Smooth muscle cell (in vitro differentiated cells): ENCODE measurements around the gene SLC27A4. TPM values are rescaled to one million over a fixed set of nuclear protein-coding genes. Genes with fewer than 3 reads are reported as not detected.
A peak's percentile ranks its signal among the peaks of the same experiment; 100 is the strongest.

Experiments
- DNase-seq: peaks from one replicate; lab custom pipeline; 2025; ENCODE audit not compliant: unreplicated experiment; lab: John Stamatoyannopoulos, UW
- H2AFZ ChIP-seq: fragments of 200-600 bp; sonication (generic); 2 replicates; pipeline ENCODE4 v1.6.0; 2016; ENCODE audit warnings: antibody characterized with exemption, low read depth, mild to moderate bottlenecking
- H3F3A ChIP-seq: fragments of 200-600 bp; sonication (generic); 2 replicates; pipeline ENCODE4 v1.6.0; 2017; ENCODE audit warnings: antibody characterized with exemption, low read depth
- H3K27ac ChIP-seq: fragments of 200-600 bp; sonication (generic); 2 replicates; pipeline ENCODE4 v1.5.1; 2016; ENCODE audit warnings: low read depth, mild to moderate bottlenecking
- H3K27me3 ChIP-seq: fragments of 200-600 bp; sonication (generic); 2 replicates; pipeline ENCODE4 v1.6.1; 2016; ENCODE audit warnings: low read depth, mild to moderate bottlenecking
- H3K36me3 ChIP-seq: fragments of 200-600 bp; sonication (generic); 2 replicates; pipeline ENCODE4 v1.5.1; 2016; ENCODE audit warnings: low read depth
- H3K4me1 ChIP-seq: fragments of 200-600 bp; sonication (generic); 2 replicates; pipeline ENCODE4 v1.5.1; 2016; ENCODE audit warnings: low read depth
- H3K4me2 ChIP-seq: fragments of 200-600 bp; sonication (generic); 2 replicates; pipeline ENCODE4 v1.6.0; 2016; ENCODE audit warnings: mild to moderate bottlenecking
- H3K4me3 ChIP-seq: fragments of 200-600 bp; sonication (generic); 2 replicates; pipeline ENCODE4 v1.5.1; 2016; ENCODE audit warnings: mild to moderate bottlenecking
- H3K79me2 ChIP-seq: fragments of 200-600 bp; sonication (generic); 2 replicates; pipeline ENCODE4 v1.6.0; 2016; ENCODE audit warnings: low read depth, mild to moderate bottlenecking
- H3K9ac ChIP-seq: fragments of 200-600 bp; sonication (generic); 2 replicates; pipeline ENCODE4 v1.6.0; 2016; ENCODE audit warnings: low read depth
- H3K9me3 ChIP-seq: fragments of 200-600 bp; sonication (generic); replicated peaks from 2 replicates; pipeline ENCODE4 v1.5.1; 2016; ENCODE audit warnings: low read depth
- H4K20me1 ChIP-seq: fragments of 200-600 bp; sonication (generic); 2 replicates; pipeline ENCODE4 v1.6.0; 2016; ENCODE audit warnings: low read depth
- WGBS: methylation state at CpG from one replicate; pipeline ENCODE4 v1.1.7; 2016; ENCODE audit warnings: low lambda C conversion rate; 5-methylcytosine and 5-hydroxymethylcytosine counted together
- polyA plus RNA-seq: library from polyadenylated mRNA; unstranded; fragments of >200 nt; fragmentation: Nextera tagmentation; extraction: Ambion mirVana; gene quantifications from 2 replicates; pipeline ENCODE4 v1.2.1, GENCODE V29; 2016
- total RNA-seq: library from RNA; depleted of rRNA; stranded (reverse); fragments of >200 nt; gene quantifications from 2 replicates; pipeline ENCODE4 v1.2.3, GENCODE V29; 2014
- TF ChIP-seq, protein P1 (sequence below): fragments of 200-600 bp; sonication (generic); IDR thresholded peaks from 2 replicates; pipeline ENCODE4 v1.5.1; 2017; ENCODE audit warnings: borderline replicate concordance, mild to moderate bottlenecking, antibody characterized with exemption; ENCODE audit not compliant: insufficient read depth, poor library complexity, severe bottlenecking

The SLC27A4 gene
- total and polyA plus RNA-seq, 2 experiments from 2014 or later, result 10.3 to 10.4 TPM

DNA sequence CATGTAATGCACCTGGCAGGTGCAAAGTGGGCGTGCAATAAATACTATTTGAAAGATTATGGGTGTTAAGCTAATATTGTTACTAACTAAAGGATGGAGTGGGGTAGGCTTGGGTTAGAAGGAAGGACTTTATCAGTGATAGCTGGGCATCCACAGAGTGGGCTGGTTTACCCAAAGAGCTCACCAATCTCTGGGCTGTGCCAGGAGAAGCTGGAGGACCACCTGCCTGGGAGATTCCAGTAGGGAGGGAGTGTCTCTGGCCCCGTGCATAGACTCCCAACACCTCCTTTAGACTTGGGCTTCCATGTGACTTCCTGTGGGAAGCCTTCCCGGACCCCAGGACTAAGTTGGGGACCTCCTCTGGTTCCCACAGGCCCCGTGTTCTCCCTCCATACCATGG is 25.2 kb downstream of the SLC27A4 start:
- DNase-seq, result no peak
- H4K20me1 ChIP-seq, result no peaks in the 10 kb centered on the region
- H2AFZ ChIP-seq, result no peak overlapping the region
- peaks cover 3% of the 10 kb centered on the region for H3F3A ChIP-seq
- H3K4me1 ChIP-seq, result peaks cover 8% of the 10 kb centered on the region
- no peak overlapping the region for H3K4me3 ChIP-seq
- H3K9me3 ChIP-seq, result no peaks in the 10 kb centered on the region
- 78% methylated on average over 4 of the region's 4 CpGs for WGBS
- peak overlapping the region; percentile 87 for H3K4me2 ChIP-seq
- H3K27me3 ChIP-seq, result no peaks in the 10 kb centered on the region
- H3K79me2 ChIP-seq, result no peaks in the 10 kb centered on the region
- H3K36me3 ChIP-seq, result no peaks in the 10 kb centered on the region
- no peak overlapping the region for H3K9ac ChIP-seq
- H3K27ac ChIP-seq, result no peak overlapping the region
- TF ChIP-seq, protein P1, sequence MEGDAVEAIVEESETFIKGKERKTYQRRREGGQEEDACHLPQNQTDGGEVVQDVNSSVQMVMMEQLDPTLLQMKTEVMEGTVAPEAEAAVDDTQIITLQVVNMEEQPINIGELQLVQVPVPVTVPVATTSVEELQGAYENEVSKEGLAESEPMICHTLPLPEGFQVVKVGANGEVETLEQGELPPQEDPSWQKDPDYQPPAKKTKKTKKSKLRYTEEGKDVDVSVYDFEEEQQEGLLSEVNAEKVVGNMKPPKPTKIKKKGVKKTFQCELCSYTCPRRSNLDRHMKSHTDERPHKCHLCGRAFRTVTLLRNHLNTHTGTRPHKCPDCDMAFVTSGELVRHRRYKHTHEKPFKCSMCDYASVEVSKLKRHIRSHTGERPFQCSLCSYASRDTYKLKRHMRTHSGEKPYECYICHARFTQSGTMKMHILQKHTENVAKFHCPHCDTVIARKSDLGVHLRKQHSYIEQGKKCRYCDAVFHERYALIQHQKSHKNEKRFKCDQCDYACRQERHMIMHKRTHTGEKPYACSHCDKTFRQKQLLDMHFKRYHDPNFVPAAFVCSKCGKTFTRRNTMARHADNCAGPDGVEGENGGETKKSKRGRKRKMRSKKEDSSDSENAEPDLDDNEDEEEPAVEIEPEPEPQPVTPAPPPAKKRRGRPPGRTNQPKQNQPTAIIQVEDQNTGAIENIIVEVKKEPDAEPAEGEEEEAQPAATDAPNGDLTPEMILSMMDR, result no peak

DNA sequence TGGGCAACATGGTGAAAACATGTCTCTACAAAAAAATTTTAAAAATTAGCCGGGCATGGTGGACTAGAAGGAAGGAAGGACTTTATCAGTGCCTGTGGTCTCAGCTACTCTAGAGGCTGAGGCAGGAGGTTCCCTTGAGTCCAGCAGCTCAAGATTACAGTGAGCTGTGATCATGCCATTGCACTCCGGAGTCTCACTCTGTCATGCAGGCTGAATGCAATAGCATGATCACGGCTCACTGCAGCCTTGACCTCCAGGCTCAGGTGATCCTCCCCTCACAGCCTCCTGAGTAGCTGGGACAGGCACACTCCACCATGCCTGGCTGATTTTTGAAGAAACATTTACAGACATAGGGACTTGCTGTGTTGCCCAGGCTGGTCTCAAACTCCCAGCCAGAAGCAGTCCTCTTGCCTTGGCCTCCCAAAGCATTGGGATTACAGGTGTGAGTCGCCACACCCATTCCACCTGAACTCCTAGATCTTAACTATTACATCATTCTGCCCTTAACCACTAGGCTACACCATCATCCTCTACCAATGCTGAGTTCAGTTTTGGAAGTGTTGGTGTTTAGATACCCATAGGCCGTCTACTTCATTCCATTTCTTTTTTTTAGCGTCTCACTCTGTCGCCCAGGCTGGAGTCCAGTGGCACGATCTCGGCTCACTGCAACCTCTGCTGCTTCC is 28.8 kb downstream of the SLC27A4 start:
- no peaks in the 10 kb centered on the region for H3K9me3 ChIP-seq
- peaks cover 11% of the 10 kb centered on the region for H3K4me1 ChIP-seq
- no peak overlapping the region for H3K27ac ChIP-seq
- no peaks in the 10 kb centered on the region for H3K36me3 ChIP-seq
- TF ChIP-seq, protein P1, result no peak
- peaks cover 7% of the 10 kb centered on the region for H3F3A ChIP-seq
- no peak overlapping the region for H3K4me2 ChIP-seq
- no peaks in the 10 kb centered on the region for H4K20me1 ChIP-seq
- H2AFZ ChIP-seq, result no peak overlapping the region
- H3K79me2 ChIP-seq, result peaks cover 25% of the 10 kb centered on the region
- H3K27me3 ChIP-seq, result no peaks in the 10 kb centered on the region
- 97% methylated on average over 9 of the region's 9 CpGs for WGBS
- no peak for DNase-seq
- H3K9ac ChIP-seq, result no peak overlapping the region
- H3K4me3 ChIP-seq, result no peak overlapping the region

DNA sequence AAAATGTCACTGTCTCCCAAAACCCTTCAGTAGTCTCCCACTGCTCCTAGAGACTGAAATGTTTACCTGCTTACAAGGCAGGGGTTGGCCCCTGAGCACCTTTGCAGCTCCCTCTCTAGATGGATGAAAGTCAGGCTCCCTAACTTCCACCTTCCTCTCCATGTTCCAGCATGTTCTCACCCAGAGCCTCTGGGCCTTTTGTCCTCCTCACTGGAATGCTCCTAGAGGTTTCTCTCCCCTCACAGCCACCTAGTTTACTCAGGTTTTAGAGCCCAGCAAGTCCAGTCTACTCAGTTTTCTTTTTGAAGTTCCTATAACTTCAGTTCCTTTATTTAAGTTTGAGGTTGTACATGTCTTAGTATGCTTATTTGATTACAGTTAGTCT is 30.0 kb downstream of the SLC27A4 start:
- H3K36me3 ChIP-seq, result no peaks in the 10 kb centered on the region
- peaks cover 8% of the 10 kb centered on the region for H4K20me1 ChIP-seq
- H3K9me3 ChIP-seq, result no peaks in the 10 kb centered on the region
- H3K79me2 ChIP-seq, result peaks cover 26% of the 10 kb centered on the region
- H3K4me3 ChIP-seq, result peak overlapping the region; percentile 80
- H3K9ac ChIP-seq, result peak overlapping the region; percentile 91
- no peak for DNase-seq
- peak overlapping the region; percentile 89 for H3K4me2 ChIP-seq
- TF ChIP-seq, protein P1, result no peak
- H3K4me1 ChIP-seq, result peaks cover 7% of the 10 kb centered on the region
- H3K27me3 ChIP-seq, result no peaks in the 10 kb centered on the region
- H2AFZ ChIP-seq, result no peak overlapping the region
- H3K27ac ChIP-seq, result peak overlapping the region; percentile 93
- H3F3A ChIP-seq, result peaks cover 7% of the 10 kb centered on the region
